ENCODE results near the gene SLC39A7. TPM values are rescaled to one million over a fixed set of nuclear protein-coding genes. Genes with fewer than 3 reads are reported as not detected.

Gene SLC39A7
- polyA plus RNA-seq, 2 of the 4 experiments (the other 2 are of a cell fraction) = 59.0 to 122 TPM

- Histone ChIP-seq H3K4me1 (no peaks in the 10 kb centered on the region), H3K4me3 (no peak within 1 kb of the TSS), H3K9me3 (no peaks in the 10 kb centered on the region), H3K27ac (no peak within 1 kb of the TSS), H3K4me2 (no peak within 1 kb of the TSS)
- TF ChIP-seq TP53 (CRISPR knock-in tag; IDR thresholded peaks at IDR 0.05) = no peak
- no peak for TF ChIP-seq JUN (IDR thresholded peaks at IDR 0.05)
- TF ChIP-seq FOSB (CRISPR knock-in tag; IDR thresholded peaks at IDR 0.05) = no peak
- TF ChIP-seq RNF2 (IDR thresholded peaks at IDR 0.05; ENCODE audit: borderline replicate concordance, low read depth) = no peak
- TF ChIP-seq SMC3 (IDR thresholded peaks at IDR 0.05) = no peak
- TF ChIP-seq HES2 (IDR thresholded peaks at IDR 0.05) = no peak
- no peak for TF ChIP-seq SREBF2 (IDR thresholded peaks at IDR 0.05)
- TF ChIP-seq ZFP36 (IDR thresholded peaks at IDR 0.05; ENCODE audit: borderline replicate concordance, partially characterized antibody) = no peak
- no peak for TF ChIP-seq CHD4 (IDR thresholded peaks at IDR 0.05; ENCODE audit: borderline replicate concordance)
- TF ChIP-seq HOXB5 (CRISPR knock-in tag; IDR thresholded peaks at IDR 0.05) = no peak
- no peak for TF ChIP-seq PBX3 (IDR thresholded peaks at IDR 0.05)
- no peak for TF ChIP-seq KDM1A (IDR thresholded peaks at IDR 0.05; ENCODE audit: low read depth)
- TF ChIP-seq MAZ (IDR thresholded peaks at IDR 0.05; ENCODE audit: borderline replicate concordance, low read depth, low read length) = no peak
- no peak for TF ChIP-seq CBX2 (IDR thresholded peaks at IDR 0.05; ENCODE audit: borderline replicate concordance, low read depth)
- TF ChIP-seq CEBPB (IDR thresholded peaks at IDR 0.05) = no peak
- FAIRE-seq (no peak), ATAC-seq (peak in 1 of 2 experiments; percentile 23; a peak in 2 of 6 replicates), DNase-seq (ENCODE audit: low read depth in 1 of 2, low spot score in 1 of 2) (no peak)
- POLR2A ChIA-PET = no interaction called here
- CTCF ChIA-PET = interaction anchor here (1.0 kb wide), 1 partner anchor 20 kb away, joined by 4 read pairs; no protein-coding TSS in a partner anchor
- 89% methylated on average over 14 of the region's 35 CpGs for WGBS (ENCODE audit: missing lambda C conversion rate)
Observed at GRCh38 chr6:33192105-33192646, 8.5 kb upstream of the SLC39A7 start, which contains the start of gene COL11A2. Gene COL11A2 (minus strand): TSS chr6:33192467. CDS start chr6:33192240, 227 bp downstream.

GRCh38 chr6:33192671-33193602 lies 7.7 kb upstream of the SLC39A7 start:
- ChIA-PET CTCF (interaction anchor here (0.9 kb wide), 1 partner anchor 10 kb away, joined by 3 read pairs; no protein-coding TSS in a partner anchor), POLR2A (interaction anchor here (0.5 kb wide), 1 partner anchor 70 kb away, joined by 4 read pairs; no protein-coding TSS in a partner anchor)
- H3K27ac ChIP-seq = no peak overlapping the region
- FAIRE-seq (no peak), DNase-seq (ENCODE audit: low read depth in 1 of 2, low spot score in 1 of 2) (no peak), ATAC-seq (no peak)
- no peak for TF ChIP-seq KDM1A (IDR thresholded peaks at IDR 0.05; ENCODE audit: low read depth)
- no peak for TF ChIP-seq POLR2A (IDR thresholded peaks at IDR 0.05; ENCODE audit: low read length)
- no peak for TF ChIP-seq HES2 (IDR thresholded peaks at IDR 0.05)
- no peak for TF ChIP-seq EP300 (IDR thresholded peaks at IDR 0.05)
- no peak for TF ChIP-seq RAD21 (conservative IDR thresholded peaks at IDR 0.05 in 1 of 2, IDR thresholded peaks at IDR 0.05 in 1 of 2)
- no peak for TF ChIP-seq TP53 (CRISPR knock-in tag; IDR thresholded peaks at IDR 0.05)
- TF ChIP-seq GATA3 (IDR thresholded peaks at IDR 0.05; ENCODE audit: borderline replicate concordance) = no peak
- TF ChIP-seq MAZ (IDR thresholded peaks at IDR 0.05; ENCODE audit: borderline replicate concordance, low read depth, low read length) = no peak
- no peak for TF ChIP-seq FOSB (CRISPR knock-in tag; IDR thresholded peaks at IDR 0.05)
- no peak for TF ChIP-seq PBX3 (IDR thresholded peaks at IDR 0.05)
- no peak for TF ChIP-seq HDAC2 (IDR thresholded peaks at IDR 0.05)
- TF ChIP-seq NPAS2 (CRISPR knock-in tag; IDR thresholded peaks at IDR 0.05; ENCODE audit: borderline replicate concordance) = no peak
- TF ChIP-seq CEBPB (IDR thresholded peaks at IDR 0.05) = no peak
- no peak for TF ChIP-seq RNF2 (IDR thresholded peaks at IDR 0.05; ENCODE audit: borderline replicate concordance, low read depth)
- TF ChIP-seq HOXB5 (CRISPR knock-in tag; IDR thresholded peaks at IDR 0.05) = no peak
- TF ChIP-seq CBX2 (IDR thresholded peaks at IDR 0.05; ENCODE audit: borderline replicate concordance, low read depth) = no peak
- no peaks in the 10 kb centered on the region for H3K9me3 ChIP-seq
- H3K4me2 ChIP-seq = no peak overlapping the region
- peaks cover 4% of the 10 kb centered on the region; the same call in 1 of the 3 replicates for H3K4me1 ChIP-seq
- WGBS (ENCODE audit: missing lambda C conversion rate) = 69% methylated on average over 37 of the region's 72 CpGs
- no peak overlapping the region for H3K4me3 ChIP-seq
